HEK293T (cell line): Measurements from ENCODE around the gene TMUB1.

ENCODE experiments used
- CTCF ChIA-PET: fragments of 350-600 bp; formaldehyde crosslinking; extraction: SDS; loops from one replicate; lab custom pipeline; 2021; ENCODE audit warnings: antibody characterized with exemption, inconsistent platforms; lab: Yijun Ruan, JAX
- POLR2A ChIA-PET: fragments of 350-600 bp; formaldehyde crosslinking; extraction: SDS; loops from one replicate; lab custom pipeline; 2020; ENCODE audit warnings: antibody characterized with exemption, inconsistent platforms; lab: Yijun Ruan, JAX
- DNase-seq: peaks from one replicate; pipeline ENCODE4 v3.0.0; 2012; ENCODE audit warnings: mixed read lengths; ENCODE audit errors: extremely low spot score
- ARNT ChIP-seq: fragments of 450-650 bp; IDR thresholded peaks from 2 replicates; pipeline ENCODE4 v1.6.1; 2017; ENCODE audit warnings: mild to moderate bottlenecking
- BHLHE40 ChIP-seq: fragments of 450-650 bp; IDR thresholded peaks from 2 replicates; pipeline ENCODE4 v1.6.1; 2016; ENCODE audit warnings: mild to moderate bottlenecking, moderate library complexity, borderline replicate concordance
- CTBP1 ChIP-seq: fragments of 450-650 bp; IDR thresholded peaks from 2 replicates; pipeline ENCODE4 v1.6.1; 2016; ENCODE audit warnings: borderline replicate concordance
- ELF4 ChIP-seq: fragments of 450-650 bp; IDR thresholded peaks from 2 replicates; pipeline ENCODE4 v1.6.1; 2017; ENCODE audit warnings: antibody characterized with exemption
- FOXA1 ChIP-seq: fragments of 450-650 bp; IDR thresholded peaks from 2 replicates; pipeline ENCODE4 v1.6.1; 2016; ENCODE audit warnings: mild to moderate bottlenecking
- FOXK2 ChIP-seq: fragments of 450-650 bp; IDR thresholded peaks from 2 replicates; pipeline ENCODE4 v1.6.1; 2016; ENCODE audit warnings: mild to moderate bottlenecking
- FOXM1 ChIP-seq: fragments of 450-650 bp; IDR thresholded peaks from 2 replicates; pipeline ENCODE4 v1.6.1; 2017; ENCODE audit warnings: mild to moderate bottlenecking, borderline replicate concordance
- HDGF ChIP-seq: fragments of 450-650 bp; IDR thresholded peaks from 2 replicates; pipeline ENCODE4 v1.6.1; 2017; ENCODE audit warnings: antibody characterized with exemption, borderline replicate concordance
- L3MBTL2 ChIP-seq: fragments of 450-650 bp; conservative IDR thresholded peaks from 2 replicates; pipeline ENCODE4 v1.6.1; 2016; ENCODE audit warnings: mild to moderate bottlenecking
- LEF1 ChIP-seq: fragments of 450-650 bp; IDR thresholded peaks from 2 replicates; pipeline ENCODE4 v1.6.1; 2017; ENCODE audit warnings: mild to moderate bottlenecking, borderline replicate concordance
- PKNOX1 ChIP-seq: fragments of 450-650 bp; IDR thresholded peaks from 2 replicates; pipeline ENCODE4 v1.6.1; 2016
- SP1 ChIP-seq: fragments of 450-650 bp; IDR thresholded peaks from 2 replicates; pipeline ENCODE4 v1.6.1; 2017
- SUZ12 ChIP-seq: fragments of 450-650 bp; IDR thresholded peaks from 2 replicates; pipeline ENCODE4 v1.6.1; 2016; ENCODE audit warnings: mild to moderate bottlenecking
- TARDBP ChIP-seq: fragments of 450-650 bp; IDR thresholded peaks from 2 replicates; pipeline ENCODE4 v1.6.1; 2016
- ZNF384 ChIP-seq: fragments of 450-650 bp; IDR thresholded peaks from 2 replicates; pipeline ENCODE4 v1.6.1; 2016

The TMUB1 gene

GRCh38 chr7:151114151-151115090 is 31.1 kb upstream of the TMUB1 start:
- ChIA-PET POLR2A (no interaction called here), CTCF (interaction anchor here (0.8 kb wide), 1 partner anchor 10 kb away, joined by 4 read pairs; no protein-coding TSS in a partner anchor)
- TF ChIP-seq BHLHE40 = no peak
- TF ChIP-seq LEF1 = no peak
- no peak for TF ChIP-seq ZNF384
- TF ChIP-seq SP1 = no peak
- no peak; the same call in 1 of the 2 replicates for TF ChIP-seq L3MBTL2
- TF ChIP-seq FOXA1 = no peak
- TF ChIP-seq HDGF = no peak
- TF ChIP-seq ARNT = no peak
- no peak for TF ChIP-seq FOXM1
- TF ChIP-seq SUZ12 = no peak
- no peak for TF ChIP-seq FOXK2
- no peak for TF ChIP-seq PKNOX1
- TF ChIP-seq TARDBP = no peak
- no peak for TF ChIP-seq ELF4
- DNase-seq = peak; percentile 66

GRCh38 chr7:151113344-151114150 is 30.3 kb upstream of the TMUB1 start:
- CTCF ChIA-PET = interaction anchor here (0.8 to 1.7 kb wide), 2 partner anchors 10 to 18 kb away, joined by 4 read pairs; no protein-coding TSS in a partner anchor
- TF ChIP-seq FOXK2 = no peak
- 0 out of 2 replicates have a peak, but pooled peaks have one; percentile 46 for TF ChIP-seq HDGF
- no peak for TF ChIP-seq CTBP1
- TF ChIP-seq PKNOX1 = peak; percentile 84
- TF ChIP-seq TARDBP = no peak
- DNase-seq = peak; percentile 63
- POLR2A ChIA-PET = interaction anchor here (0.5 to 1.0 kb wide), 2 partner anchors 33 to 1928 kb away, joined by 3 read pairs; partner anchors contain the start of gene FASTK

- ChIA-PET POLR2A (interaction anchor here (1.0 to 1.7 kb wide), 4 partner anchors 22 to 83 kb away, joined by 3 to 10 read pairs (median 5); partner anchors contain the start of genes ABCB8, AGAP3 and SLC4A2), CTCF (interaction anchor here (0.6 to 2.6 kb wide), 29 partner anchors 8 to 328 kb away, joined by 3 to 13 read pairs (median 4); partner anchors contain the start of genes ABCB8, AGAP3, FASTK and SLC4A2)
- TF ChIP-seq L3MBTL2 = no peak
- no peak for TF ChIP-seq FOXM1
- TF ChIP-seq TARDBP = no peak
- TF ChIP-seq BHLHE40 = no peak
- TF ChIP-seq FOXA1 = no peak
- TF ChIP-seq PKNOX1 = no peak
- DNase-seq = peak; percentile 93
These were observed 27.8 kb upstream of the TMUB1 start for GRCh38 chr7:151110941-151111645.

GRCh38 chr7:151110236-151110940 is 27.1 kb upstream of the TMUB1 start:
- no peak for DNase-seq
- TF ChIP-seq HDGF (0 out of 2 replicates have a peak, but pooled peaks have one; percentile 5), FOXK2 (no peak)
- POLR2A ChIA-PET = interaction anchor here (1.0 to 1.7 kb wide), 4 partner anchors 21 to 82 kb away, joined by 3 to 10 read pairs (median 5); partner anchors contain the start of genes ABCB8, AGAP3 and SLC4A2
- CTCF ChIA-PET = interaction anchor here (0.6 to 2.6 kb wide), 27 partner anchors 9 to 327 kb away, joined by 3 to 13 read pairs (median 4); partner anchors contain the start of genes ABCB8, AGAP3, FASTK and SLC4A2
